ENCODE data around the gene FOXC1. TPM values are rescaled to one million over a fixed set of nuclear protein-coding genes. Genes with fewer than 3 reads are reported as not detected.
A peak's percentile ranks its signal among the peaks of the same experiment; 100 is the strongest.

FOXC1 gene
- total RNA-seq, 2 experiments from 2014 or later = 0.04 to 0.05 TPM

- H3K4me3 Mint-ChIP-seq = no peak overlapping the region
- H3K27me3 Mint-ChIP-seq = peaks cover 42% of the 10 kb centered on the region
- peak; percentile 52 for DNase-seq
- peaks cover 14% of the 10 kb centered on the region for H3K36me3 Mint-ChIP-seq (ENCODE audit: low read depth)
- CTCF ChIA-PET = interaction anchor here (1.0 kb wide), 1 partner anchor 14 kb away, joined by 3 read pairs; no protein-coding TSS in a partner anchor
- POLR2A ChIA-PET = no interaction called here
- H3K4me1 Mint-ChIP-seq = no peaks in the 10 kb centered on the region
- no peak overlapping the region for H3K27ac Mint-ChIP-seq
- ATAC-seq = no peak
- intact Hi-C loops (cut with DNase I, micrococcal nuclease) = no loop called here
- no peaks in the 10 kb centered on the region for H3K9me3 Mint-ChIP-seq (ENCODE audit: low read depth)
Measured at GRCh38 chr6:1619673-1620503, 10.2 kb downstream of the FOXC1 start.

DNA sequence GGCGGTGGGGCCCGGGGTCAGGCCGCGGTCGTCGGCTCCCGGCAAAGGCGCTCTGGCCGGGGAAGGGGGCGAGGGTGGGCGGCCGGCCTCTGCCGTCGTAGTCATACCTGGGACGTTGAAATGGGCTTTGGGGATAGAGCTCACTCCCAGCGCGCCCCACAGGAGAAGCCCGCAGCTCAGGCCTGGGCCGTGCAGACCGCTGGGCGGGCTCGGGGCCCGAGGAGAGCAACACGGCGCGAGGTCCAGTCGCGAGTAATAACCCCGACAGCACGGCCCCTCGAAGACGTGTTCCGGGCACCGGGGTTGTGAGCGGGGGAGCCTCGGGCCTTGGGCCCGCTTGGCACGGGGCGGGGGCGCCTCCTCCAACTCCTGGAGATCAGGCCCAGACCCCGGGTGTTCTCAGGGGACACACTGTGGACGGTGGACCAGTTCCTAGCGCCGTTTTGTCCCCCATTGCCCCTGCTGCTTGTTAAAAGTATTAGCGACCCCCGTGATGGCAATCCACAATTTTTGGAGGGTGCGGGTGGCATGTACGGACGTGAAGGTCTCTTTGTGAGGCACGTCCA is 10.9 kb downstream of the FOXC1 start:
- Mint-ChIP-seq H3K4me3 (no peak overlapping the region), H3K9me3 (ENCODE audit: low read depth) (no peaks in the 10 kb centered on the region), H3K27ac (no peak overlapping the region), H3K36me3 (ENCODE audit: low read depth) (peaks cover 14% of the 10 kb centered on the region), H3K27me3 (peaks cover 46% of the 10 kb centered on the region), H3K4me1 (peaks cover 7% of the 10 kb centered on the region)
- ATAC-seq (no peak), DNase-seq (no peak)
- intact Hi-C loops (cut with DNase I, micrococcal nuclease) = no loop called here
- ChIA-PET POLR2A (no interaction called here), CTCF (no interaction called here)

DNA sequence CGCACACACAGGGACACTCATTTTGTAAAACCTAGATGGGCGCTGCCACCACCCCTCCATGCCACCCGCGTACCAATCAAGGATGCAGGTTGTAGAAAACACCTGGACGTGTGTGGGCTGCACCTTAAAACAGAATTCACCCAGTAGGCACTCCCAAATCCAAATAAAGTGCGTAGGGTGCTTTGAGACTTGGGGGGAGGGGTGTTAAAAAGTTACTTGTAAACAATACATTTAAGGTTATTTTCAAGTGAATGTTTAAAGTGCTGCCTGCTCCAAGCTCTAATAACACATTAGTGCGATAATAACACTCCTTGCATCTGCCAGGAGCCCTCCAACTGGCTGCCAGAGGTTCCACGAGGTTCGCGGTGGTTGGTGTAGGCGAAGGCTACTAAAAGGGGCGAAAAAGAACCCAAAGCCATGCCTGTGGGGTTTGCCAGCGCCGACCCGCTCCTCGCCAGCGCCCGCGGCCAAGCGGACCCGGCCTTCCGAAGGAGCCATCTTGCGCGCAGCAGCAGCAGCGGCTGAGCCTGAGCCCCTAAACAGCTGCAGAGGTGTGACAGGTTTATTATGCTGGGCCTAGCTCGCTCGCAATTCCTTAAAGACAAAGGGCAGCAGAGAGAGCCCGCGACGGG is 11.5 kb downstream of the FOXC1 start:
- no peaks in the 10 kb centered on the region for H3K9me3 Mint-ChIP-seq (ENCODE audit: low read depth)
- no peak overlapping the region for H3K4me3 Mint-ChIP-seq
- ATAC-seq (no peak), DNase-seq (no peak)
- H3K4me1 Mint-ChIP-seq = peaks cover 11% of the 10 kb centered on the region
- H3K27me3 Mint-ChIP-seq = peaks cover 47% of the 10 kb centered on the region
- POLR2A ChIA-PET = no interaction called here
- CTCF ChIA-PET = no interaction called here
- no peak overlapping the region for H3K27ac Mint-ChIP-seq
- intact Hi-C loops (cut with DNase I, micrococcal nuclease) = no loop called here
- peaks cover 14% of the 10 kb centered on the region for H3K36me3 Mint-ChIP-seq (ENCODE audit: low read depth)

- ATAC-seq (no peak), DNase-seq (no peak)
- H3K9me3 Mint-ChIP-seq (ENCODE audit: low read depth) = no peaks in the 10 kb centered on the region
- ChIA-PET CTCF (interaction anchor here (0.6 to 1.0 kb wide), 2 partner anchors 14 to 112 kb away, joined by 3 to 5 read pairs; no protein-coding TSS in a partner anchor), POLR2A (no interaction called here)
- H3K27me3 Mint-ChIP-seq = peaks cover 53% of the 10 kb centered on the region
- peaks cover 14% of the 10 kb centered on the region for H3K36me3 Mint-ChIP-seq (ENCODE audit: low read depth)
- H3K4me1 Mint-ChIP-seq = peaks cover 11% of the 10 kb centered on the region
- intact Hi-C loops (cut with DNase I, micrococcal nuclease) = no loop called here
- H3K4me3 Mint-ChIP-seq = no peak overlapping the region
- H3K27ac Mint-ChIP-seq = no peak overlapping the region
Measured at GRCh38 chr6:1622220-1622850, 12.6 kb downstream of the FOXC1 start.

DNA sequence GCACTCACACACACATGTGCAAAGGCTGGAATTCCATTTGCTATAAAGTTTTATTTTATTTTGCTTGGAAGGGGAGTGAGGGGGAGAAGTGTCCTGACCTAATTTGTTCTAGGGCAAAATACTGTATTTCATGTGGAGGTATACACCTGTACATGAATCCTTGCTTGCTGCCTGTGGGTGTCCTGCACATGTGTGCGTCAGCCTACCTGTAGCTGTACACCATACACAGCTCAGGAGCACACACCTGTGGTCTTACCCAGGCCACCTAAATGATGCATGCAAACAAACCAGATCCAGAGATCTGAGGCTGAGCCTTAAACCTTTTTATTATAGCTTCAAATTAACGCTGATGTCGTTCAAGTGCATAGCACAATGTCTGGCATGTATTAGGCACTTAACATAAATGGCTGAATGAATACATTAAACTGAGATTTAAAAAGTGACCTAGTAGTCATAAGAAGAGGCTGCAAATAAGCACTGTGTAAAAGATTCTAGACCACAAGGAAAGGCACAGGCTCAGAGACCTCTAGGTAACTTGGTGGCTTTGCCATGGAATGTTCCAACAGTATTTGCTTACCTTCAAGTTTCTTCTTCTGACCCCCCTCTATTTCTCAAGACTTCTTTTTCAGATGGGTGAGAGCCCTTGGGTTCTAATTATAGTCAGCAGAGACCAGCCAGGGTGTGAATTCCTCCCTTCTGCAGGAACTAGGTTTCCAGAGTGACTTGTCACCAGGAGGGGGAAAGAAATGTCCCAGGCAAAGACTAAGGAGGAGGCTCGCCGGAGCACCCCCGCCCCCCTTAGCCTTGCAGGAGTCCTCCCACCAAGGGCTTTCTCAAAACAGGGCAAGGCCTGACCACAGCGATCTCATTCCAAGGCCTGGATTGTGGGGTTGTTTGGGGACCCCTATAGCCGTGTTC is 13.4 kb downstream of the FOXC1 start:
- intact Hi-C loops (cut with DNase I, micrococcal nuclease) = no loop called here
- Mint-ChIP-seq H3K27me3 (peaks cover 53% of the 10 kb centered on the region), H3K9me3 (ENCODE audit: low read depth) (no peaks in the 10 kb centered on the region), H3K4me3 (no peak overlapping the region), H3K36me3 (ENCODE audit: low read depth) (peaks cover 14% of the 10 kb centered on the region), H3K27ac (no peak overlapping the region), H3K4me1 (peaks cover 11% of the 10 kb centered on the region)
- DNase-seq = no peak
- ChIA-PET POLR2A (no interaction called here), CTCF (interaction anchor here (0.6 to 1.0 kb wide), 2 partner anchors 14 to 111 kb away, joined by 3 to 5 read pairs; no protein-coding TSS in a partner anchor)
- ATAC-seq = no peak

DNA sequence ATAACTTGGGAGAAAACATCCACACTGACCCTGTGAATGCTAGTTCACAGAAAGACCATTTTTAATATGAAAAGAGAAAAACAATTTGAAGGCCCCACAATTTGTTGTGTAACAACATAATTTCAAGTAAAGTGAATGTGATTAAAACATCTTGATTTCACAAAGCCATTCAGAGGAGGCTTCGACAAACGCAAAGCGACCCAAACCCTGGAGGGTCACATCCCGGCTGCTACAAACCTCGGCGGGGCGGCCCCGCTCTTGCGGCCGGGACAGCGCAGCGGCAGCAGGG is 14.0 kb downstream of the FOXC1 start:
- Mint-ChIP-seq H3K4me1 (peaks cover 11% of the 10 kb centered on the region), H3K9me3 (ENCODE audit: low read depth) (no peaks in the 10 kb centered on the region), H3K36me3 (ENCODE audit: low read depth) (peaks cover 14% of the 10 kb centered on the region), H3K27ac (no peak overlapping the region), H3K27me3 (peaks cover 52% of the 10 kb centered on the region), H3K4me3 (no peak overlapping the region)
- DNase-seq (no peak), ATAC-seq (no peak)
- ChIA-PET CTCF (interaction anchor here (1.4 kb wide), 1 partner anchor 16 kb away, joined by 6 read pairs; no protein-coding TSS in a partner anchor), POLR2A (interaction anchor here (0.6 kb wide), 1 partner anchor 461 kb away, joined by 4 read pairs; no protein-coding TSS in a partner anchor)
- intact Hi-C loops (cut with DNase I, micrococcal nuclease) = loop anchor here in 1 of 2 experiments (1.0 kb wide), 1 partner anchor 11 kb away; no protein-coding TSS in a partner anchor

DNA sequence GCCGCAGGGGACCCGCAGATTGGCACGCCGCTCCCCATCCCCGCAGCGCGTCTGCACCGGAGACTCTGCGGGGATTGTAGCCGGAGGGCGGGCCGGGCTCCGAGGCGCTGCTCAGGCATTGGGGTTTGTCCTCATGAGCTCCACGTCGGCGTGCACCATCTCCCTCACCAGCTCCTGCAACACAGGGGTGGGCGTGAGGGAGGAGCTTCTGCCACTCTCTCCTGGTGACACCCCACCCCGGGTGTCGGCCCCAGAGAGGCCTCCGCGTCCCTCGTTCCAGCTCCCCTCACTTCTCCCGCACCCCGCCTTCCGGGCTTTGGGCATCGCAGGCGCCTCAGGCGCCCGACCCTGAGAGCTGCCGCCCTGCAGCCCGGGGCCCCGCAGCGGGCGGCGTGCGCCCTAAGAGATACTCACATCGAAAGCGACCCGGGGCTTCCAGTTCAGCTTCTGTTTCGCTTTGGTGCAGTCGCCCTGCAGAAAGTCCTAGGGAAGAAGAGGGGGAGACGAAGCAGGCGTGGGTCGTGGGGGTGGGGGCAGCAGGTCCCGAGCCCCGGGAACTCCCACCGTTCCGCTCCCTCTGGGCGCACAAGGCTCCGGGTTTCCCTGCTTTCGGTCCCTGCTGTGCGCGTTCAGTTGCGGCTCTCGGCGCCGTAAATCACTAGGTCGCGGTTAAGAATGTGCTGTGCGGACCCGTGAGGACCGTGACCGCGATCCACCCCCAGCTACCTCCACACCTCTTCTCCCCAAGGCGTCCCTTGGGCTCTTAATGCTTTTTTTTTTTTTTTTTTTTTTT is 14.5 kb downstream of the FOXC1 start:
- H3K36me3 Mint-ChIP-seq (ENCODE audit: low read depth) = peaks cover 14% of the 10 kb centered on the region
- H3K27me3 Mint-ChIP-seq = peaks cover 55% of the 10 kb centered on the region
- peak; percentile 82 for ATAC-seq
- CTCF ChIA-PET = interaction anchor here (1.2 to 1.4 kb wide), 2 partner anchors 16 to 730 kb away, joined by 4 to 6 read pairs; no protein-coding TSS in a partner anchor
- H3K27ac Mint-ChIP-seq = no peak overlapping the region
- peak; percentile 67 for DNase-seq
- POLR2A ChIA-PET = interaction anchor here (0.6 kb wide), 1 partner anchor 460 kb away, joined by 4 read pairs; no protein-coding TSS in a partner anchor
- H3K9me3 Mint-ChIP-seq (ENCODE audit: low read depth) = no peaks in the 10 kb centered on the region
- peak overlapping the region; percentile 36 for H3K4me3 Mint-ChIP-seq
- peaks cover 11% of the 10 kb centered on the region for H3K4me1 Mint-ChIP-seq
- intact Hi-C loops (cut with DNase I, micrococcal nuclease) = loop anchor here in 1 of 2 experiments (1.0 kb wide), 1 partner anchor 12 kb away; no protein-coding TSS in a partner anchor

DNA sequence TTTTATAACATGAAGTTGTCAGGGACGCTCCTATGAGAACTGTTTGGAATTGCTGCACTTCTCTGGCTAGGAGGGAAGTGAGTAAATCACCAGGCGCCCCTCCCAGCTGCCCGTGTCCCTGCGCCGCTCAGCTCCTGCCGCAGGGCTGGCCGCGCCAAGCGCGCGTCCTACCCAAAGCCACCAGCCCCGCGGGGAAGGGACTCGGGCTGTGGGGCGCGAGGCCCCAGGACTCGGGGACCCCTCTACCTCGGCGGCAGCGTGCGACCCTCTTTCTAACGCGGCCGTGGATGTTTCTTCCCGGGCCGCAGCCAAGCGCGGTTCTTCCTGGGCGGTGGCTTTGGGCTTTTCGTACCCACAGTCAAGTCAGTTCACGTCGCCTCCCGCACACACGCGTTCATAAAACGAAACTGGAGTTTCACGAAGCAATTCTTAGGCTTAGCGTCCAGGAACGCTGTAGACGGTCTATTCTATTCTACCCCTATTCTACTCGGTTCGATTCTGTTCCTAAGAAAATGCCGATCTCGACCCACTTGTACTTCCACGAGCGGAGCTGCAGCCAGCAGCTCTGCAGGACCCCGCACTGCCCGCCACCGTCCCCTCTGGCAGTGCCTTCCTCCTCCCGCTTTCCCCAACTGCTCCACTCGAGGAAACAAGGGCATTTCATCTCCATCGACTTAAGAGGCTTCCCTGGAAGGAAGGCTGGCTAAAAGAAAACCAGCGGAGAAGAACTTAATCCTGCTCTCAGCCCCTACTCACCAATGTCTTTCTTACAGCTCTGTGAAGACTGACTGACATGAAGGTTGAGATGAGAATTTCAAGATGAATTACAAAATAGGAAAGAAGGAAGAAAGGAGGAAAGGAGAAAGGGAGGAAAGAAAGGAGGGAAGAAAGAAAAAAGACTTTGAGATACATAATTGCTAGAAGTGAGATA is 15.4 kb downstream of the FOXC1 start:
- intact Hi-C loops (cut with DNase I, micrococcal nuclease) = loop anchor here in 1 of 2 experiments (1.0 kb wide), 1 partner anchor 13 kb away; no protein-coding TSS in a partner anchor
- no peaks in the 10 kb centered on the region for H3K9me3 Mint-ChIP-seq (ENCODE audit: low read depth)
- POLR2A ChIA-PET = no interaction called here
- ATAC-seq = peak; percentile 11
- H3K27me3 Mint-ChIP-seq = peaks cover 56% of the 10 kb centered on the region
- DNase-seq = peak; percentile 25
- H3K36me3 Mint-ChIP-seq (ENCODE audit: low read depth) = peaks cover 14% of the 10 kb centered on the region
- no peak overlapping the region for H3K27ac Mint-ChIP-seq
- H3K4me3 Mint-ChIP-seq = peak overlapping the region; percentile 56
- H3K4me1 Mint-ChIP-seq = peaks cover 11% of the 10 kb centered on the region
- CTCF ChIA-PET = interaction anchor here (0.7 to 1.9 kb wide), 7 partner anchors 11 to 1124 kb away, joined by 3 to 10 read pairs (median 4); no protein-coding TSS in a partner anchor

GRCh38 chr6:1625794-1626435 is 16.2 kb downstream of the FOXC1 start:
- Mint-ChIP-seq H3K4me1 (peaks cover 11% of the 10 kb centered on the region), H3K36me3 (ENCODE audit: low read depth) (peaks cover 14% of the 10 kb centered on the region), H3K27me3 (peaks cover 58% of the 10 kb centered on the region), H3K9me3 (ENCODE audit: low read depth) (no peaks in the 10 kb centered on the region), H3K4me3 (no peak overlapping the region), H3K27ac (no peak overlapping the region)
- no peak for ATAC-seq
- no peak for DNase-seq
- CTCF ChIA-PET = interaction anchor here (0.7 to 1.9 kb wide), 5 partner anchors 12 to 1123 kb away, joined by 3 to 10 read pairs (median 4); no protein-coding TSS in a partner anchor
- POLR2A ChIA-PET = no interaction called here
- intact Hi-C loops (cut with DNase I, micrococcal nuclease) = loop anchor here in 1 of 2 experiments (2.0 kb wide), 1 partner anchor 13 kb away; no protein-coding TSS in a partner anchor
